Endothelial cell of umbilical vein (primary cell): ENCODE results near the gene NRCAM. TPM values are rescaled to one million over a fixed set of nuclear protein-coding genes. Genes with fewer than 3 reads are reported as not detected.

ENCODE experiments used
- BruUV-seq: library from RNA; stranded (reverse); fragments of 400-500 nt; replicated peaks from 2 replicates; lab custom pipeline; 2021; lab: Mats Ljungman, UMichigan
- CTCF ChIA-PET: fragments of 300-600, 350-600 bp; sonication (Branson Sonifier 250); formaldehyde crosslinking; loops from one replicate; lab custom pipeline; 2021; ENCODE audit warnings: antibody characterized with exemption, inconsistent platforms; lab: Charles Lee
- POLR2A ChIA-PET: fragments of 300-600, 350-600 bp; sonication (Branson Sonifier 250); formaldehyde crosslinking; loops from one replicate; lab custom pipeline; 2021; ENCODE audit warnings: antibody characterized with exemption, inconsistent platforms; lab: Charles Lee
- DNase-seq: peaks from one replicate; pipeline ENCODE4 v3.0.0-alpha.2; 2011; ENCODE audit warnings: low read depth, low spot score
- FAIRE-seq: peaks from 2 replicates; lab custom pipeline; 2011; peaks lifted over from hg19 to GRCh38; lab: Jason Lieb, UNC
- H2AFZ ChIP-seq: 2 replicates; pipeline ENCODE4 v1.6.0; 2012; ENCODE audit warnings: low read depth, low read length, control low read depth, inconsistent platforms
- H3K27ac ChIP-seq: 2 replicates; pipeline ENCODE4 v1.5.1; 2011; ENCODE audit warnings: low read depth, mild to moderate bottlenecking, control low read depth, low read length, moderate library complexity; ENCODE audit not compliant: insufficient read depth
- H3K27me3 ChIP-seq, 2 experiments: 2 replicates each; pipeline versions ENCODE4 v1.6.0 to v1.6.1; 2011; ENCODE audit warnings: low read length in 2 of 2, mixed read lengths in 1 of 2; ENCODE audit not compliant: control insufficient read depth in 2 of 2, insufficient read depth in 2 of 2
- H3K36me3 ChIP-seq, 2 experiments: 2 replicates in 1 of 2; 3 replicates in 1 of 2; pipeline ENCODE4 v1.5.1; 2011; ENCODE audit warnings: low read length in 2 of 2, mild to moderate bottlenecking in 1 of 2, moderate library complexity in 1 of 2; ENCODE audit not compliant: control insufficient read depth in 2 of 2, insufficient read depth in 2 of 2; ENCODE audit errors: extremely low read depth in 1 of 2
- H3K4me1 ChIP-seq: 3 replicates; pipeline ENCODE4 v1.5.1; 2011; ENCODE audit warnings: mild to moderate bottlenecking, low read length; ENCODE audit not compliant: control insufficient read depth, insufficient read depth; ENCODE audit errors: extremely low read depth
- H3K4me2 ChIP-seq: 2 replicates; pipeline ENCODE4 v1.6.1; 2011; ENCODE audit warnings: low read length, control low read depth, mixed read lengths; ENCODE audit not compliant: insufficient read depth
- H3K4me3 ChIP-seq, 3 experiments: fragments of 200-600 bp in 1 of 3; sonication (generic), shearing (Covaris generic) in 1 of 3; replicated peaks in 1 of 3; 2 replicates each; pipeline ENCODE4 v1.5.1; 2011 to 2016; ENCODE audit warnings: control low read depth in 3 of 3, low read length in 3 of 3, mild to moderate bottlenecking in 2 of 3, inconsistent platforms in 1 of 3, low read depth in 1 of 3, moderate library complexity in 1 of 3; ENCODE audit not compliant: insufficient read depth in 1 of 3
- H3K79me2 ChIP-seq: 2 replicates; pipeline ENCODE4 v1.6.0; 2012; ENCODE audit warnings: low read length, inconsistent platforms; ENCODE audit not compliant: control insufficient read depth, insufficient read depth
- H3K9ac ChIP-seq: replicated peaks from 2 replicates; pipeline ENCODE3; 2011; ENCODE audit warnings: low read length, control low read depth; ENCODE audit not compliant: insufficient read depth; ENCODE audit errors: extremely low read depth
- H3K9me1 ChIP-seq: replicated peaks from 3 replicates; pipeline ENCODE4 v1.6.0; 2011; ENCODE audit warnings: mild to moderate bottlenecking, low read length; ENCODE audit not compliant: control insufficient read depth, insufficient read depth; ENCODE audit errors: extremely low read depth
- H3K9me3 ChIP-seq: replicated peaks from 2 replicates; pipeline ENCODE4 v1.5.1; 2012; ENCODE audit warnings: low read length, inconsistent platforms; ENCODE audit not compliant: control insufficient read depth, insufficient read depth
- H4K20me1 ChIP-seq: replicated peaks from 2 replicates; pipeline ENCODE3; 2011; ENCODE audit warnings: mild to moderate bottlenecking, low read length; ENCODE audit not compliant: control insufficient read depth, insufficient read depth; ENCODE audit errors: extremely low read depth
- EZH2 ChIP-seq: IDR thresholded peaks from 2 replicates; pipeline ENCODE4 v1.6.1; 2012; ENCODE audit warnings: borderline replicate concordance, low read depth, mild to moderate bottlenecking, moderate library complexity, low read length, inconsistent platforms; ENCODE audit not compliant: severe bottlenecking
- GATA2 ChIP-seq: IDR thresholded peaks from 2 replicates; pipeline ENCODE4 v1.7.0; 2011; ENCODE audit warnings: low read depth, mild to moderate bottlenecking, moderate library complexity, mixed read lengths, low read length; ENCODE audit not compliant: insufficient read length, insufficient read depth
- JUN ChIP-seq: IDR thresholded peaks from 2 replicates; pipeline ENCODE4 v1.6.1; 2011; ENCODE audit warnings: borderline replicate concordance, low read depth; ENCODE audit not compliant: insufficient read length, insufficient read depth
- MYC ChIP-seq: IDR thresholded peaks from one replicate; pipeline ENCODE4 v1.6.1; 2011; ENCODE audit warnings: mild to moderate bottlenecking, low read depth, low read length
- POLR2A ChIP-seq: IDR thresholded peaks from 2 replicates; pipeline ENCODE4 v1.6.1; 2012; ENCODE audit warnings: low read depth, mild to moderate bottlenecking, control low read depth, low read length
- POLR2AphosphoS5 ChIP-seq: IDR thresholded peaks from 2 replicates; pipeline ENCODE4 v1.6.1; 2012; ENCODE audit warnings: low read depth, mild to moderate bottlenecking, control low read depth, low read length, moderate library complexity; ENCODE audit not compliant: insufficient read depth
- dilution Hi-C: fragments of 300-500 bp; cut with MboI; formaldehyde crosslinking; loops from one replicate; pipeline ENCODE4 v1.15.0; 2019; ENCODE audit warnings: low sequenced_read_pairs; ENCODE audit not compliant: extremely low pct_ligation_motif_present
- intact Hi-C: fragments of 100-400 bp; cut with micrococcal nuclease; formaldehyde crosslinking; loops from one replicate; pipeline ENCODE4 v1.10.0; 2022
- polyA plus RNA-seq, 4 experiments: library from polyadenylated mRNA; depleted of rRNA in 3 of 4; stranded (reverse) in 3 of 4; unstranded in 1 of 4; fragments of >200 nt; gene quantifications; 2 replicates each; pipeline versions ENCODE4 v1.2.1 to v1.2.3, GENCODE V29; 2011 to 2012; ENCODE audit warnings: missing spikeins in 1 of 4
- total RNA-seq: library from RNA; stranded (reverse); gene quantifications from 2 replicates; pipeline ENCODE4 v1.2.3, GENCODE V29; 2021
- TF ChIP-seq, protein P1 (sequence below), 2 donors: IDR thresholded peaks; 1 replicate in 1 of 2; 2 replicates in 1 of 2; pipeline ENCODE4 v1.5.1; 2011; ENCODE audit warnings: low read length in 2 of 2, mild to moderate bottlenecking in 2 of 2, moderate library complexity in 2 of 2, control low read depth in 1 of 2, inconsistent platforms in 1 of 2, low read depth in 1 of 2; ENCODE audit not compliant: insufficient read depth in 1 of 2; ENCODE audit errors: extremely low read depth in 1 of 2

The NRCAM gene
- total and polyA plus RNA-seq, 2 donors (not counting 3 experiments of a cell fraction or from before 2014, with no cell fraction given) = 26.0 to 47.6 TPM

DNA sequence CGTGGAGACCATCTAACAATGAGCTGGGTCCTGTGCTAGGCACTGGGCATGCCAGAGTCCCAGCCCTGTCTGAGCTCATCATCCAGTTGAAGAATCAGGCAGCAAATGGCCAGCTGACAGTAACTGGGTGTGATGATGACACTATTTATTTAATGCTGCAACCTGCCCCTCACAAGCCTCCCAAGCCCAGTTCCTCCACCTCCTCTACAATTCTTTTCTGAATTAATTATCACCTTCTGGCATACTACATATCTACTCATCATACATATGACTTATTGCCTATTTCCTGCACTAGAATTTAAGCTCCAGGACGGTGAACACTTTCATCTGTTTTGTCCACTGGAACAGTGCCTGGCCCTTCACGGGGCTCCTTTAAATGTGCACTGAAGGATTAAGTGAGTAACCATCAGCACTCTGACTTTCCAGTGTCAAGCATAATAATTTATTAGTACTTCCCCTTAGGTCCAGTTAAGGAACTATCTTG lies 229.4 kb downstream of the NRCAM start:
- intact Hi-C loops (no loop called here), dilution Hi-C loops (no loop called here)
- CTCF ChIA-PET = interaction anchor here (1.0 to 1.2 kb wide), 4 partner anchors 9 to 233 kb away, joined by 3 to 5 read pairs (median 4); no protein-coding TSS in a partner anchor
- Histone ChIP-seq H3K27ac (no peak overlapping the region), H3K4me1 (peaks cover 12% of the 10 kb centered on the region), H3K4me2 (no peak overlapping the region), H3K9me1 (no peaks in the 10 kb centered on the region), H3K36me3 (no peaks in the 10 kb centered on the region), H3K9me3 (no peaks in the 10 kb centered on the region), H3K4me3 (no peak overlapping the region), H4K20me1 (no peaks in the 10 kb centered on the region), H3K79me2 (no peaks in the 10 kb centered on the region), H2AFZ (no peak overlapping the region), H3K27me3 (no peaks in the 10 kb centered on the region), H3K9ac (no peak overlapping the region)
- POLR2A ChIA-PET = no interaction called here
- DNase-seq (no peak), FAIRE-seq (no peak)
- TF ChIP-seq EZH2 (no peak), MYC (no peak), POLR2AphosphoS5 (no peak), JUN (no peak), POLR2A (no peak), GATA2 (no peak)
- TF ChIP-seq, protein P1, sequence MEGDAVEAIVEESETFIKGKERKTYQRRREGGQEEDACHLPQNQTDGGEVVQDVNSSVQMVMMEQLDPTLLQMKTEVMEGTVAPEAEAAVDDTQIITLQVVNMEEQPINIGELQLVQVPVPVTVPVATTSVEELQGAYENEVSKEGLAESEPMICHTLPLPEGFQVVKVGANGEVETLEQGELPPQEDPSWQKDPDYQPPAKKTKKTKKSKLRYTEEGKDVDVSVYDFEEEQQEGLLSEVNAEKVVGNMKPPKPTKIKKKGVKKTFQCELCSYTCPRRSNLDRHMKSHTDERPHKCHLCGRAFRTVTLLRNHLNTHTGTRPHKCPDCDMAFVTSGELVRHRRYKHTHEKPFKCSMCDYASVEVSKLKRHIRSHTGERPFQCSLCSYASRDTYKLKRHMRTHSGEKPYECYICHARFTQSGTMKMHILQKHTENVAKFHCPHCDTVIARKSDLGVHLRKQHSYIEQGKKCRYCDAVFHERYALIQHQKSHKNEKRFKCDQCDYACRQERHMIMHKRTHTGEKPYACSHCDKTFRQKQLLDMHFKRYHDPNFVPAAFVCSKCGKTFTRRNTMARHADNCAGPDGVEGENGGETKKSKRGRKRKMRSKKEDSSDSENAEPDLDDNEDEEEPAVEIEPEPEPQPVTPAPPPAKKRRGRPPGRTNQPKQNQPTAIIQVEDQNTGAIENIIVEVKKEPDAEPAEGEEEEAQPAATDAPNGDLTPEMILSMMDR (IDR thresholded peaks at IDR 0.05; ENCODE audit: extremely low read depth in 1 of 2, insufficient read depth in 1 of 2, low read depth in 1 of 2, low read length in 2 of 2) = no peak
- BruUV-seq = no TSS peak
